HG02852 (cell line): ENCODE measurements around the gene MT1H.
"Not testable (repeated sequence)": the region's sequence is repeated elsewhere in the genome, so short reads cannot be mapped to it uniquely, and the experiment has no call there.

Experiments used
- ATAC-seq: cut with Tn5 transposase; IDR thresholded peaks from one replicate; pipeline ENCODE4 v1.9.1; 2021; ENCODE audit warnings: mild to moderate bottlenecking, moderate library complexity; ENCODE audit not compliant: unreplicated experiment

The MT1H gene

GRCh38 chr16:56713794-56714193 is 44.2 kb downstream of the MT1H start:
- ATAC-seq: no peak

- no peak for ATAC-seq
Observed at GRCh38 chr16:56715126-56715525, 45.5 kb downstream of the MT1H start.

DNA sequence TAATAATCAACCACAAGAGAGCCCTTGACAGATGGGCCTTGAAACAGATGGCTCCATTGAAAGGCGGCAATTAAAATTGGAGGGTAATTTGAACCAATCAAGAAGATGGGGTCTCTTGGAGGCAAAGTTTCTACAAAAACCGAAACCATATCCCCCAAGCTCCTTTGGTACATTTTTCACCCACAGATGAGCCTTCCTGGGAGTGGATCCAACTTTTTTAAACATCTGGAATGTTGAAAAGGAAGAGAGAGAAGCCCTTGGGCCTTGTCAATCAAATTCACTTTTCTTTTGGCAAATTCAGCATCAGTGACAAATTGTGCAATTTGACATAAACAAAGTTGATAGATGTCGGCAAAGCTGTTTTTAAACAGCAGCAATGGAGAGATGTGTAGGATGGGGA is 47.1 kb downstream of the MT1H start:
- no peak for ATAC-seq

- ATAC-seq: not testable (repeated sequence)
Observed at GRCh38 chr16:56717532-56717931, 47.9 kb downstream of the MT1H start.
